ENCODE measurements around the gene ECPAS.

Gene ECPAS

GRCh38 chr9:111362526-111362925 is 121.7 kb downstream of the ECPAS start:
- Histone ChIP-seq H3K9me2 (replicated peaks; ENCODE audit: insufficient read depth, low read length) (no peaks in the 10 kb centered on the region), H3K27me3 (ENCODE audit: low read length) (no peaks in the 10 kb centered on the region), H3K36me3 (ENCODE audit: low read length) (peaks cover 3% of the 10 kb centered on the region; the same call in 1 of the 2 replicates), H2AFZ (ENCODE audit: low read depth, low read length, severe bottlenecking) (no peak overlapping the region), H3F3A (ENCODE audit: insufficient read depth) (no peaks in the 10 kb centered on the region), H3K4me2 (ENCODE audit: low read depth, low read length, poor library complexity, severe bottlenecking) (no peak overlapping the region), H4K20me1 (ENCODE audit: low read depth, low read length) (no peaks in the 10 kb centered on the region), H3K9me3 (ENCODE audit: insufficient read depth, low read length) (no peaks in the 10 kb centered on the region), H3K27ac (ENCODE audit: low read depth, low read length) (no peak overlapping the region), H3K9ac (ENCODE audit: low read length) (no peak overlapping the region), H3K79me2 (ENCODE audit: insufficient read depth, low read length) (no peaks in the 10 kb centered on the region), H3K4me3 (ENCODE audit: insufficient read depth, low read length, poor library complexity, severe bottlenecking) (no peak overlapping the region)
- TF ChIP-seq CTCF (IDR thresholded peaks at IDR 0.05; ENCODE audit: insufficient read depth, low read length, poor library complexity, severe bottlenecking) (no peak), EZH2phosphoT487 (conservative IDR thresholded peaks at IDR 0.05; ENCODE audit: low read length) (no peak)

- H3F3A ChIP-seq (ENCODE audit: insufficient read depth), result no peaks in the 10 kb centered on the region
- H3K27ac ChIP-seq (ENCODE audit: low read depth, low read length), result no peak overlapping the region
- H3K9me3 ChIP-seq (ENCODE audit: insufficient read depth, low read length), result no peaks in the 10 kb centered on the region
- no peak overlapping the region for H2AFZ ChIP-seq (ENCODE audit: low read depth, low read length, severe bottlenecking)
- H3K9me2 ChIP-seq (replicated peaks; ENCODE audit: insufficient read depth, low read length), result no peaks in the 10 kb centered on the region
- no peaks in the 10 kb centered on the region for H3K79me2 ChIP-seq (ENCODE audit: insufficient read depth, low read length)
- H3K4me3 ChIP-seq (ENCODE audit: insufficient read depth, low read length, poor library complexity, severe bottlenecking), result no peak overlapping the region
- no peak overlapping the region for H3K9ac ChIP-seq (ENCODE audit: low read length)
- 0 out of 2 replicates have a peak, but pooled peaks cover 3% of the 10 kb centered on the region for H3K36me3 ChIP-seq (ENCODE audit: low read length)
- no peak overlapping the region for H3K4me2 ChIP-seq (ENCODE audit: low read depth, low read length, poor library complexity, severe bottlenecking)
- H4K20me1 ChIP-seq (ENCODE audit: low read depth, low read length), result no peaks in the 10 kb centered on the region
- H3K27me3 ChIP-seq (ENCODE audit: low read length), result no peaks in the 10 kb centered on the region
- TF ChIP-seq CTCF (IDR thresholded peaks at IDR 0.05; ENCODE audit: insufficient read depth, low read length, poor library complexity, severe bottlenecking) (no peak), EZH2phosphoT487 (conservative IDR thresholded peaks at IDR 0.05; ENCODE audit: low read length) (no peak)
Measured at GRCh38 chr9:111360881-111361280, 123.3 kb downstream of the ECPAS start.

- H3K27ac ChIP-seq (ENCODE audit: low read depth, low read length), result no peak overlapping the region
- no peak overlapping the region for H3K4me2 ChIP-seq (ENCODE audit: low read depth, low read length, poor library complexity, severe bottlenecking)
- H2AFZ ChIP-seq (ENCODE audit: low read depth, low read length, severe bottlenecking), result no peak overlapping the region
- no peaks in the 10 kb centered on the region for H3K79me2 ChIP-seq (ENCODE audit: insufficient read depth, low read length)
- H3K4me3 ChIP-seq (ENCODE audit: insufficient read depth, low read length, poor library complexity, severe bottlenecking), result no peak overlapping the region
- no peak overlapping the region for H3K9ac ChIP-seq (ENCODE audit: low read length)
- no peaks in the 10 kb centered on the region for H3K9me2 ChIP-seq (replicated peaks; ENCODE audit: insufficient read depth, low read length)
- H3F3A ChIP-seq (ENCODE audit: insufficient read depth), result no peaks in the 10 kb centered on the region
- H3K9me3 ChIP-seq (ENCODE audit: insufficient read depth, low read length), result no peaks in the 10 kb centered on the region
- H4K20me1 ChIP-seq (ENCODE audit: low read depth, low read length), result no peaks in the 10 kb centered on the region
- no peaks in the 10 kb centered on the region for H3K27me3 ChIP-seq (ENCODE audit: low read length)
- no peaks in the 10 kb centered on the region for H3K36me3 ChIP-seq (ENCODE audit: low read length)
- TF ChIP-seq CTCF (IDR thresholded peaks at IDR 0.05; ENCODE audit: insufficient read depth, low read length, poor library complexity, severe bottlenecking) (no peak), EZH2phosphoT487 (conservative IDR thresholded peaks at IDR 0.05; ENCODE audit: low read length) (no peak)
Measured at GRCh38 chr9:111356481-111357244, 127.5 kb downstream of the ECPAS start.

Measured in SU-DHL-6 (cell line).